Endodermal cell (in vitro differentiated cells): ENCODE measurements around the gene PRSS8. TPM values are rescaled to one million over a fixed set of nuclear protein-coding genes. Genes with fewer than 3 reads are reported as not detected.

Source experiments
- DNase-seq: peaks from one replicate; pipeline ENCODE4 v3.0.0-alpha.2; 2017
- H3K27ac ChIP-seq: 2 replicates; pipeline ENCODE4 v1.5.1; 2013; ENCODE audit warnings: mild to moderate bottlenecking, low read depth, low read length, moderate library complexity
- H3K27me3 ChIP-seq: 2 replicates; pipeline ENCODE4 v1.6.1; 2013; ENCODE audit warnings: mild to moderate bottlenecking, low read length, moderate library complexity; ENCODE audit not compliant: insufficient read depth, control insufficient read depth, poor library complexity, severe bottlenecking
- H3K36me3 ChIP-seq: 2 replicates; pipeline ENCODE4 v1.7.0; 2013; ENCODE audit warnings: mild to moderate bottlenecking, low read length, moderate library complexity; ENCODE audit not compliant: control insufficient read depth, insufficient read depth
- H3K4me1 ChIP-seq: one replicate; pipeline ENCODE4 v1.7.0; 2013; ENCODE audit warnings: low read length; ENCODE audit not compliant: control insufficient read depth, insufficient read depth
- H3K4me3 ChIP-seq: 2 replicates; pipeline ENCODE4 v1.5.1; 2013; ENCODE audit warnings: mild to moderate bottlenecking, low read length, moderate library complexity
- H3K9ac ChIP-seq: 2 replicates; pipeline ENCODE4 v1.6.1; 2013; ENCODE audit warnings: mild to moderate bottlenecking, low read length, moderate library complexity; ENCODE audit not compliant: poor library complexity, severe bottlenecking; ENCODE audit errors: extremely low read depth
- H3K9me3 ChIP-seq: 2 replicates; pipeline ENCODE4 v1.6.1; 2013; ENCODE audit warnings: mild to moderate bottlenecking, low read length, moderate library complexity; ENCODE audit not compliant: control insufficient read depth
- H3K27ac Mint-ChIP-seq: 2 replicates; pipeline ENCODE4 v1.8.0; 2020; ENCODE audit warnings: mixed read lengths
- H3K27me3 Mint-ChIP-seq: 2 replicates; pipeline ENCODE4 v1.8.0; 2021; ENCODE audit warnings: mild to moderate bottlenecking, mixed read lengths; ENCODE audit not compliant: insufficient read depth
- H3K36me3 Mint-ChIP-seq: 2 replicates; pipeline ENCODE4 v1.8.0; 2020; ENCODE audit warnings: low read depth, mixed read lengths
- H3K4me1 Mint-ChIP-seq: 2 replicates; pipeline ENCODE4 v1.8.0; 2020; ENCODE audit warnings: mixed read lengths
- H3K4me3 Mint-ChIP-seq: 2 replicates; pipeline ENCODE4 v1.8.0; 2020; ENCODE audit warnings: mild to moderate bottlenecking, moderate library complexity, mixed read lengths
- H3K9me3 Mint-ChIP-seq: 2 replicates; pipeline ENCODE4 v1.8.0; 2020; ENCODE audit warnings: mild to moderate bottlenecking, mixed read lengths
- CTCF ChIP-seq: fragments of 200-600 bp; sonication (generic); conservative IDR thresholded peaks from 2 replicates; pipeline ENCODE4 v1.5.0; 2021; ENCODE audit warnings: antibody characterized with exemption, mild to moderate bottlenecking
- WGBS, 2 experiments: methylation state at CpG; one replicate each; pipeline versions ENCODE4 v1.1.5 to v1.1.7; 2013; ENCODE audit warnings: missing lambda C conversion rate in 2 of 2, mixed read lengths in 1 of 2; ENCODE audit not compliant: insufficient coverage in 1 of 2, insufficient read length in 1 of 2; 5-methylcytosine and 5-hydroxymethylcytosine counted together
- total RNA-seq, 2 donors: library from RNA; stranded (reverse); fragmentation: NEBNext Ultra II Directional in 1 of 2; extraction: Animal tissue kit (Norgen Biotek cat#: 25700) in 1 of 2; gene quantifications; 2 replicates in 1 of 2; 3 replicates in 1 of 2; pipeline ENCODE4 v1.2.1, GENCODE V29; 2021

Gene PRSS8
- total RNA-seq, 2 donors from 2014 or later = 79.7 to 80.1 TPM

GRCh38 chr16:31085411-31085810, 50.1 kb downstream of the PRSS8 start:
- H3K9me3 Mint-ChIP-seq = no peaks in the 10 kb centered on the region
- H3K36me3 Mint-ChIP-seq = peaks cover 19% of the 10 kb centered on the region
- H3K4me1 ChIP-seq = no peaks in the 10 kb centered on the region
- no peaks in the 10 kb centered on the region for H3K9me3 ChIP-seq
- WGBS, 2 experiments = 92 to 94% methylated on average over 8 of the region's 8 CpGs
- no peak overlapping the region for H3K27ac ChIP-seq
- no peak for TF ChIP-seq CTCF
- H3K4me3 Mint-ChIP-seq = no peak overlapping the region
- H3K4me3 ChIP-seq = no peak overlapping the region
- no peaks in the 10 kb centered on the region for H3K4me1 Mint-ChIP-seq
- no peaks in the 10 kb centered on the region for H3K27me3 Mint-ChIP-seq
- no peak overlapping the region for H3K27ac Mint-ChIP-seq
- no peak for DNase-seq
- no peaks in the 10 kb centered on the region for H3K27me3 ChIP-seq
- no peak overlapping the region for H3K9ac ChIP-seq
- peaks cover 18% of the 10 kb centered on the region for H3K36me3 ChIP-seq

- H3K9ac ChIP-seq = no peak overlapping the region
- no peak overlapping the region for H3K27ac Mint-ChIP-seq
- H3K36me3 Mint-ChIP-seq = peaks cover 19% of the 10 kb centered on the region
- H3K9me3 ChIP-seq = no peaks in the 10 kb centered on the region
- H3K27ac ChIP-seq = no peak overlapping the region
- no peak for TF ChIP-seq CTCF
- no peaks in the 10 kb centered on the region for H3K27me3 ChIP-seq
- DNase-seq = no peak
- H3K4me3 ChIP-seq = no peak overlapping the region
- 91 to 95% methylated on average over 10 to 16 of the region's 16 CpGs for WGBS, 2 experiments
- no peaks in the 10 kb centered on the region for H3K4me1 ChIP-seq
- no peaks in the 10 kb centered on the region for H3K9me3 Mint-ChIP-seq
- no peaks in the 10 kb centered on the region for H3K4me1 Mint-ChIP-seq
- peaks cover 12% of the 10 kb centered on the region for H3K36me3 ChIP-seq
- no peaks in the 10 kb centered on the region for H3K27me3 Mint-ChIP-seq
- H3K4me3 Mint-ChIP-seq = no peak overlapping the region
Observed at GRCh38 chr16:31084584-31085302, 50.8 kb downstream of the PRSS8 start.

- H3K36me3 ChIP-seq = peaks cover 15% of the 10 kb centered on the region
- H3K4me3 ChIP-seq = no peak overlapping the region
- no peak overlapping the region for H3K27ac ChIP-seq
- H3K9ac ChIP-seq = no peak overlapping the region
- no peaks in the 10 kb centered on the region for H3K9me3 ChIP-seq
- H3K27me3 ChIP-seq = no peaks in the 10 kb centered on the region
- WGBS, 2 experiments = 92 to 97% methylated on average over 7 to 13 of the region's 13 CpGs
- Mint-ChIP-seq H3K4me1 (no peaks in the 10 kb centered on the region), H3K27me3 (no peaks in the 10 kb centered on the region), H3K9me3 (no peaks in the 10 kb centered on the region), H3K4me3 (no peak overlapping the region), H3K27ac (no peak overlapping the region), H3K36me3 (peaks cover 25% of the 10 kb centered on the region)
- H3K4me1 ChIP-seq = no peaks in the 10 kb centered on the region
- DNase-seq = no peak
- TF ChIP-seq CTCF = no peak
Observed at GRCh38 chr16:31083981-31084380, 51.5 kb downstream of the PRSS8 start.
